Activated CD4-positive, alpha-beta T cell treated with anti-CD3 and anti-CD28 coated beads, Interleukin-2, amount 10 ng/mL, durations not matched to agents 24 days and 14 days (primary cell): ENCODE measurements around the gene C17orf67. TPM values are rescaled to one million over a fixed set of nuclear protein-coding genes. Genes with fewer than 3 reads are reported as not detected.

ENCODE experiments used
- DNase-seq: peaks from one replicate; pipeline ENCODE4 v3.0.0; 2022
- H3K27ac Mint-ChIP-seq: one replicate; pipeline ENCODE4 v1.8.0; 2022; ENCODE audit warnings: mild to moderate bottlenecking, mixed read lengths
- H3K27me3 Mint-ChIP-seq: one replicate; pipeline ENCODE4 v1.8.0; 2022; ENCODE audit warnings: mixed read lengths
- H3K36me3 Mint-ChIP-seq: one replicate; pipeline ENCODE4 v1.8.0; 2022; ENCODE audit warnings: low read depth, mild to moderate bottlenecking, mixed read lengths
- H3K4me1 Mint-ChIP-seq: one replicate; pipeline ENCODE4 v1.8.0; 2021; ENCODE audit warnings: mixed read lengths
- H3K4me3 Mint-ChIP-seq: one replicate; pipeline ENCODE4 v1.8.0; 2022; ENCODE audit warnings: mild to moderate bottlenecking, moderate library complexity, mixed read lengths
- H3K9me3 Mint-ChIP-seq: one replicate; pipeline ENCODE4 v1.8.0; 2021; ENCODE audit warnings: mixed read lengths
- intact Hi-C: fragments of 100-400 bp; cut with micrococcal nuclease; formaldehyde crosslinking; loops from one replicate; pipeline ENCODE4 v1.15.1; 2023
- total RNA-seq: library from RNA; stranded (reverse); gene quantifications from 2 replicates; pipeline ENCODE4 v1.2.3, GENCODE V29; 2022

The C17orf67 gene
- total RNA-seq, 1 donor from 2014 or later = 4.4 TPM

GRCh38 chr17:56786989-56787482, 46.7 kb downstream of the C17orf67 start:
- Mint-ChIP-seq H3K4me3 (peak overlapping the region; percentile 75), H3K9me3 (peaks cover 9% of the 10 kb centered on the region), H3K27ac (peak overlapping the region; percentile 92), H3K4me1 (peaks cover 30% of the 10 kb centered on the region), H3K36me3 (peaks cover 7% of the 10 kb centered on the region), H3K27me3 (peaks cover under 1% of the 10 kb centered on the region)
- intact Hi-C loops = loop anchor here (2.0 kb wide), 2 partner anchors 24 to 46 kb away; partner anchors contain the start of gene C17orf67
- peak; percentile 82 for DNase-seq

GRCh38 chr17:56785997-56786680, 47.6 kb downstream of the C17orf67 start:
- Mint-ChIP-seq H3K27ac (peak overlapping the region; percentile 92), H3K4me3 (peak overlapping the region; percentile 75), H3K9me3 (peaks cover 8% of the 10 kb centered on the region), H3K27me3 (peaks cover 4% of the 10 kb centered on the region), H3K4me1 (peaks cover 33% of the 10 kb centered on the region), H3K36me3 (peaks cover 4% of the 10 kb centered on the region)
- intact Hi-C loops = loop anchor here (2.0 kb wide), 2 partner anchors 23 to 47 kb away; partner anchors contain the start of gene C17orf67
- no peak for DNase-seq

GRCh38 chr17:56785405-56785804, 48.3 kb downstream of the C17orf67 start:
- H3K4me1 Mint-ChIP-seq = peaks cover 37% of the 10 kb centered on the region
- no peak for DNase-seq
- peaks cover 4% of the 10 kb centered on the region for H3K36me3 Mint-ChIP-seq
- peaks cover 4% of the 10 kb centered on the region for H3K27me3 Mint-ChIP-seq
- intact Hi-C loops = no loop called here
- H3K27ac Mint-ChIP-seq = peak overlapping the region; percentile 46
- peaks cover 8% of the 10 kb centered on the region for H3K9me3 Mint-ChIP-seq
- no peak overlapping the region for H3K4me3 Mint-ChIP-seq

GRCh38 chr17:56782338-56782737, 51.4 kb downstream of the C17orf67 start:
- intact Hi-C loops = no loop called here
- DNase-seq = no peak
- Mint-ChIP-seq H3K27ac (no peak overlapping the region), H3K36me3 (peaks cover 4% of the 10 kb centered on the region), H3K4me3 (no peak overlapping the region), H3K4me1 (peaks cover 48% of the 10 kb centered on the region), H3K27me3 (peaks cover 4% of the 10 kb centered on the region), H3K9me3 (peaks cover 7% of the 10 kb centered on the region)

GRCh38 chr17:56781906-56782305, 51.8 kb downstream of the C17orf67 start:
- intact Hi-C loops = loop anchor here (2.0 kb wide), 1 partner anchor 101 kb away; no protein-coding TSS in a partner anchor
- peaks cover 4% of the 10 kb centered on the region for H3K27me3 Mint-ChIP-seq
- peaks cover 2% of the 10 kb centered on the region for H3K36me3 Mint-ChIP-seq
- peaks cover 46% of the 10 kb centered on the region for H3K4me1 Mint-ChIP-seq
- peaks cover 2% of the 10 kb centered on the region for H3K9me3 Mint-ChIP-seq
- DNase-seq = no peak
- no peak overlapping the region for H3K4me3 Mint-ChIP-seq
- H3K27ac Mint-ChIP-seq = no peak overlapping the region

GRCh38 chr17:56779898-56780777, 53.6 kb downstream of the C17orf67 start:
- H3K27me3 Mint-ChIP-seq = peaks cover 4% of the 10 kb centered on the region
- H3K4me3 Mint-ChIP-seq = peak overlapping the region; percentile 89
- DNase-seq = peak; percentile 97
- H3K36me3 Mint-ChIP-seq = no peaks in the 10 kb centered on the region
- no peaks in the 10 kb centered on the region for H3K9me3 Mint-ChIP-seq
- peaks cover 33% of the 10 kb centered on the region for H3K4me1 Mint-ChIP-seq
- peak overlapping the region; percentile 86 for H3K27ac Mint-ChIP-seq
- intact Hi-C loops = loop anchor here (1.0 to 2.0 kb wide), 3 partner anchors 64 to 188 kb away; no protein-coding TSS in a partner anchor

GRCh38 chr17:56779322-56779721, 54.4 kb downstream of the C17orf67 start:
- DNase-seq = peak; percentile 63
- intact Hi-C loops = no loop called here
- Mint-ChIP-seq H3K27ac (peak overlapping the region; percentile 86), H3K27me3 (peaks cover 4% of the 10 kb centered on the region), H3K9me3 (no peaks in the 10 kb centered on the region), H3K4me1 (peaks cover 31% of the 10 kb centered on the region), H3K36me3 (no peaks in the 10 kb centered on the region), H3K4me3 (peak overlapping the region; percentile 89)

GRCh38 chr17:56778898-56779297, 54.8 kb downstream of the C17orf67 start:
- Mint-ChIP-seq H3K36me3 (no peaks in the 10 kb centered on the region), H3K4me1 (peaks cover 31% of the 10 kb centered on the region), H3K27me3 (peaks cover 4% of the 10 kb centered on the region), H3K27ac (peak overlapping the region; percentile 86), H3K9me3 (no peaks in the 10 kb centered on the region), H3K4me3 (peak overlapping the region; percentile 89)
- DNase-seq = no peak
- intact Hi-C loops = no loop called here

GRCh38 chr17:56777859-56778258, 55.9 kb downstream of the C17orf67 start:
- H3K9me3 Mint-ChIP-seq = no peaks in the 10 kb centered on the region
- peaks cover 31% of the 10 kb centered on the region for H3K4me1 Mint-ChIP-seq
- no peak overlapping the region for H3K27ac Mint-ChIP-seq
- H3K4me3 Mint-ChIP-seq = no peak overlapping the region
- no peaks in the 10 kb centered on the region for H3K36me3 Mint-ChIP-seq
- no peak for DNase-seq
- intact Hi-C loops = no loop called here
- H3K27me3 Mint-ChIP-seq = peaks cover 4% of the 10 kb centered on the region

GRCh38 chr17:56774650-56775049, 59.1 kb downstream of the C17orf67 start:
- H3K9me3 Mint-ChIP-seq = no peaks in the 10 kb centered on the region
- H3K36me3 Mint-ChIP-seq = no peaks in the 10 kb centered on the region
- no peak overlapping the region for H3K4me3 Mint-ChIP-seq
- H3K27ac Mint-ChIP-seq = no peak overlapping the region
- intact Hi-C loops = no loop called here
- DNase-seq = no peak
- H3K4me1 Mint-ChIP-seq = peaks cover 20% of the 10 kb centered on the region
- no peaks in the 10 kb centered on the region for H3K27me3 Mint-ChIP-seq

GRCh38 chr17:56773124-56773523, 60.6 kb downstream of the C17orf67 start:
- peaks cover 8% of the 10 kb centered on the region for H3K4me1 Mint-ChIP-seq
- no peaks in the 10 kb centered on the region for H3K9me3 Mint-ChIP-seq
- intact Hi-C loops = no loop called here
- no peaks in the 10 kb centered on the region for H3K27me3 Mint-ChIP-seq
- H3K36me3 Mint-ChIP-seq = no peaks in the 10 kb centered on the region
- no peak overlapping the region for H3K27ac Mint-ChIP-seq
- H3K4me3 Mint-ChIP-seq = no peak overlapping the region
- DNase-seq = no peak

GRCh38 chr17:56772442-56772841, 61.3 kb downstream of the C17orf67 start:
- Mint-ChIP-seq H3K4me1 (peaks cover 7% of the 10 kb centered on the region), H3K36me3 (no peaks in the 10 kb centered on the region), H3K27ac (no peak overlapping the region), H3K4me3 (no peak overlapping the region), H3K27me3 (no peaks in the 10 kb centered on the region), H3K9me3 (no peaks in the 10 kb centered on the region)
- intact Hi-C loops = no loop called here
- DNase-seq = no peak

GRCh38 chr17:56771975-56772374, 61.7 kb downstream of the C17orf67 start:
- no peak for DNase-seq
- intact Hi-C loops = no loop called here
- Mint-ChIP-seq H3K36me3 (no peaks in the 10 kb centered on the region), H3K4me1 (peaks cover 3% of the 10 kb centered on the region), H3K27me3 (no peaks in the 10 kb centered on the region), H3K4me3 (no peak overlapping the region), H3K27ac (no peak overlapping the region), H3K9me3 (no peaks in the 10 kb centered on the region)

GRCh38 chr17:56771563-56771962, 62.2 kb downstream of the C17orf67 start:
- Mint-ChIP-seq H3K36me3 (no peaks in the 10 kb centered on the region), H3K9me3 (no peaks in the 10 kb centered on the region), H3K27me3 (no peaks in the 10 kb centered on the region), H3K4me3 (no peak overlapping the region), H3K4me1 (no peaks in the 10 kb centered on the region), H3K27ac (no peak overlapping the region)
- intact Hi-C loops = no loop called here
- no peak for DNase-seq
